HG03060 (cell line): ENCODE measurements around the gene ZNF526.

Source experiments
- ATAC-seq: cut with Tn5 transposase; IDR thresholded peaks from one replicate; pipeline ENCODE4 v1.9.1; 2021; ENCODE audit warnings: low read depth, moderate number of reproducible peaks; ENCODE audit not compliant: unreplicated experiment

The ZNF526 gene

DNA sequence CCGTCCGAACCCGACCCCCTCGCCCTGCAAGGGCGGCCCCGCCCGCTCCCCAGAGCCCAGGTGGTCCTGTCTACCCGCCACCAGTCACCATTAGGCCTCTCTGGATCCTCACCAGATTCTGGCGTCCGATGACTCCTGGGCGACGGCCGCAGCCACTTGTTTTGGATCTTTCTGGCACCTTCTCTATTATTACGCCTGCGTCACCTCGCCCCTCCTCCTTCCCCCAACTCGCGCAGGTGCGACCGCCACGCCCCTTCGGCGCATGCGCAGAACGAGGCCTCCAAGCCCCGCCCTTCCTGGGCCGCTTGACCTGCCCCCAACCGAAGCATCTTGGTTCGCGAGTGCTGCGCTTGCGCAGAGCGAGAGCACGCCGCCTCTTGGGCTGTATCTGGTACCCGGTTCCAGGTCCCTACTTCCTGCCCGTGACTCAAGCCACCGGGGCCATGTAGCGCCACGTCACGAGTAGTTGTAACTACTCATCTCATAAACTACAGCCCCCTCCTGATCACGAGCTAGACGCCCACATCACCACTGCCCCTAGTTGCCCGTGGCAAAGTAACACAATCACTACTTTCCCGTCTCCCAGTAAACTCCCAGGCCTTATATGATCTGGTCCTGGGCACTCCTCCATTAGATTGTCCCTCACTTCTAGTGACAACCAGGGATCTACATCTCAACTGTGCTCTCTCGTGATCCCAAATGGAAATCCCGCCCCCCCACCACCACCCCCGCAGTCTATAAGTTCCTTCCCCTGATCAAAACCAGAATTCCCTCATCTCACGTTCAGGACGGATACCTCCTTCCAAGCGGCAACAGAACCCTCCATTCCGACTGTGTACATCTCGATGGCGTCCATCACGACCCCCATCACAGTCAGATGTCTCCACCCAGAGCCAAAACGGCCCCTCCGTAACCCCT, 2.3 kb upstream of the ZNF526 start, which contains the start of gene DEDD2:
DEDD2 (minus strand) TSS at position 158 of the 918 bp plus-strand sequence. CDS start 670 bp downstream, outside the sequence.
- ATAC-seq = peak; percentile 54

GRCh38 chr19:42220751-42221097, 612 bp downstream of the ZNF526 start:
- ATAC-seq = no peak

GRCh38 chr19:42224940-42225717, 5.0 kb downstream of the ZNF526 start:
- ATAC-seq = no peak

DNA sequence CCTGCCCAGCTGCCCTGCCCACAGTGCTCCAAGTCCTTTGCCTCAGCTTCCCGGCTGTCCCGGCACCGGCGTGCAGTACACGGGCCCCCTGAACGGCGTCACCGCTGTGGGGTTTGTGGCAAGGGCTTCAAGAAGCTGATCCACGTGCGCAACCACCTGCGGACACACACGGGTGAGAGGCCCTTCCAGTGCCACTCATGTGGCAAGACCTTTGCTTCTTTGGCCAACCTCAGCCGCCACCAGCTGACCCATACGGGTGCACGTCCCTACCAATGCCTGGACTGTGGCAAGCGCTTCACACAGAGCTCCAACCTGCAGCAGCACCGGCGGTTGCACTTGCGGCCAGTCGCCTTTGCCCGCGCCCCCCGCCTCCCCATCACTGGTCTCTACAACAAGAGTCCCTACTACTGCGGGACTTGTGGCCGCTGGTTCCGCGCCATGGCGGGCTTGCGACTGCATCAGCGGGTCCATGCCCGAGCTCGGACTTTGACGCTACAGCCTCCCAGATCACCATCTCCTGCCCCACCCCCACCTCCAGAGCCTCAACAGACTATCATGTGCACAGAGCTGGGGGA, 5.7 kb downstream of the ZNF526 start:
- ATAC-seq = no peak

GRCh38 chr19:42226886-42227285, 6.8 kb downstream of the ZNF526 start:
- no peak for ATAC-seq

DNA sequence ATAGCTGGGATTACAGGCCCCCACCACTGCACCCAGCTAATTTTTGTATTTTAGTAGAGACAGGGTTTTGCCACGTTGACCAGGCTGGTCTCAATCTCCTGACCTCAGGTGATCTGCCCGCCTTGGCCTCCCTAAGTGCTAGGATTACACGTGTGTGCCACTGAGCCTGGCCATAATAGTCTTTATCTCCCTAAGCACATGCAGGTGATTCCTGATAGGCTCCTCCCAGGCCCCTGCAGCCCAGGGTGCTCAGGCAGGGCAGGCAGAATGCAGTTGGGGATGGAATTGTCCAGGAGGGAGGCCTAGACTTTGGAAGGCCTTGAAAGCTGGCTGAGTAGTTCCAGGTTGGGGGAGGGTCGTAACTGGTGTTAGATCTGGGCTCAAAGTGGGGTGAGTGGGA, 8.5 kb downstream of the ZNF526 start:
- ATAC-seq = no peak

DNA sequence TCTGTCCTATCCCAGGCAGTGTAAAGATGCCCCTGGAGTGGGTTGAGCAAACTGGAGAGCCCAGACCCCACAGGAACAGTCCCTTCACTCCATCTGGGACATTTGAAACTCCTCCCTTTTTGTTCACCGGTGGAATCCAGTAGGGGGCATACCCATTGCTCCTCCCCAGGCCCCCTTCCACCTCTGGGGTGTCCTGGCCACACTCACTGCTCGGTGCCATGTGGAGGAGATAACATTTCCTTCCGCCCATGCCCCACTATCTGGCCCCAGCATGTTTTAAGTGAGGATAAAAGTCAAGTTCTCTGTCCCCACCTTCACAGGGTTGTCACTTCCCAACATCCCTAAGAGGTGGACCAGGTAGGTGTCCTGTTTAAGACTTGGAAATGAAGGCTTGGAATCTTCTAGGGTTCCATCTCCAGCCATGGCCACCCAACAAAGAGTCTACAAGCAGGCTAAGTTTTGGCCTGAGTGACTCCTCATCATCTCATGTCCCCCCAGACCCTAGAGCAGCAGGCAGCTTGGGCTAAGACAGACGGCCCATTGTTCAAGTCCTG, 9.3 kb downstream of the ZNF526 start:
- no peak for ATAC-seq

DNA sequence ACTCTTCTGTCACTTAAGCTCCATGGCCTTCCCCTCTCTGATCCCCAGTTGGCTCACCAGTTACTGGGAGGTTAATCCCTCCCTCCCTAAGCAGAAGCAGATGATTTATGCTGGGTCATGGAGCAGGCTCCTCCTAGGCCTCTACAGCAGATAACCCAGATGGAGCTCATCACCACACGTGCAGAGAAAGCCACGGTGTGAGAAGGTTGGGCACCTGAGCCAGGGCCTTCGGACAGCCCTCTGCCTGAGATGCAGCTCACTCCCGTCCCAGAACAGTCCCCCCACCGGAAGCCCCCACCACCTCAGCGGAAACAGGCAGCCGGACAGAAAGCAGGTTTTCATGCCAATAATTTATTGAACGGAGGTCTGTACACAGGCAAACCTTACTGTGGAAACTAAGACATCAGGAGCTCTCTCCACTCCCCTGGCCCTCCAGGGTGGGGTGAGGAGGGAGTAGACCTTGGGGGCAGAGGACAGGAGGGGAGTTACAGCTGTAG, 9.8 kb downstream of the ZNF526 start:
- no peak for ATAC-seq

DNA sequence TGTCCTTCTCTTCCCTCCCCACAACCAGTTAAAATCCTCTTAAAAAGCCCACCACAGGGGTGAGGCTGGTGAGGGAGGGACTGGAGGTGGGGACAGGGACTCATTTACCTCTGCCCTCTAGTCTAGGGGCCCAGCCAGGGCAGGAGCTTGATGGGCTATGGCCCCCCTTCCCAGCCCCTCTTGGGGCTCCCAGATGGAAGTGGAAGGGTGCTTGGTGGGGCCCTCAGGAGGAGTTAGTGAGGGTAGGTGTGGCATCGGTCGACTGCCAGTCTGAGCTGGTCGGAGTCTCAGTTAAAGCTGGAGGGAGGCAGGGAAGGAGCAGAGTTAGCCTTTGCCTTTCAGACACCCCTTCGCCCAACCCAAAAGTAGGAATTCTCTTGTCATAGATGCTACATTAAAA, 10.5 kb downstream of the ZNF526 start:
- ATAC-seq = no peak

DNA sequence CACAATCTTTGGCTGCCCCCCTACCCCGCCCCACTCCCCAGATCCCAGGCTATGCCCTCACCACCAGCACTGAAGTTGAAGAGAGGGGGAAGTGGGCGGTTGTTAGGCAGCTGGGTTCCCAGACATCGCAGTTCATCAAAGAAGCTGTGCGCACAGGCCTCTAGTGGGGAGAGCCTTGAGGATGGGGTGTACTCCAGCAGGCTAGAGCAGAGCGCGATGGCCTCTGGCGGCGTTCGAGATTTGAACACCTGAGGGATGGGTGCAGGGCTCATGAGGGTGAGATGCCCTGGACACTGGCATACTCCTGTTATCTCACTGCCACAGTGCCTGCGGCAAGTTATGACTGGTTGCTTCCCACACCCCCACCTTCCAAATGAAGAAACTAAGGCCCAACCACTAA, 12.3 kb downstream of the ZNF526 start:
- no peak for ATAC-seq

GRCh38 chr19:42233106-42233505, 13.0 kb downstream of the ZNF526 start:
- ATAC-seq = no peak

DNA sequence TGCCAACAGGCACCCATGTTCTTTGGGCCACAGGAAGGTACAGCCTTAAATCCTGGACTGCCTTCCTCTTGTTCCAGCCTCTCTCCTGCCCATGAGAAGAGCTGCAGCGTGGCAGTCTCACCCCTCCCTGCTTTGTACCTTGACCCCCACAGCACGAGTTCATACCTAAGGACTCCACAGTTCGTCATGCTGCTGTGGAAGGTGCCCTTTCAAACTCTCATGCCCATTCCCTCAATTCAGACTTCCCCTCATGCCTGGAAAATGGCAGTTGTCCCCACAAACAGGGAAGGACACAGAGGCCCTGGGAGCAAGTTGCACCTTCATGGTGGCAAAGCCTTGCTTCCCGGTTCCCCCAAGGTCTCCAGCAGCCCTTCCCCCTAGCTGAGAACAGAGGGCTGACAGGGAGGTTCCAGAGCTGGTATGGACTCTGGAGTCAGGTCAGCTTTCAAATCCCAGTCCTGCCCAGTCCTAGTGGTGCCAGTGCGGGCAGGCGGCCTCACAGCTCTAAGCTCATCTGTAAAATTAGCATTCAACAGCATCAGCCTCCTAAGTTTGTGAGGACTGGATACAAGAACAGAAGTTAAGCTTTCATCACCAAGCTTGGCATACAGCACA, 13.7 kb downstream of the ZNF526 start:
- ATAC-seq = no peak

GRCh38 chr19:42234364-42234763, 14.3 kb downstream of the ZNF526 start:
- no peak for ATAC-seq

DNA sequence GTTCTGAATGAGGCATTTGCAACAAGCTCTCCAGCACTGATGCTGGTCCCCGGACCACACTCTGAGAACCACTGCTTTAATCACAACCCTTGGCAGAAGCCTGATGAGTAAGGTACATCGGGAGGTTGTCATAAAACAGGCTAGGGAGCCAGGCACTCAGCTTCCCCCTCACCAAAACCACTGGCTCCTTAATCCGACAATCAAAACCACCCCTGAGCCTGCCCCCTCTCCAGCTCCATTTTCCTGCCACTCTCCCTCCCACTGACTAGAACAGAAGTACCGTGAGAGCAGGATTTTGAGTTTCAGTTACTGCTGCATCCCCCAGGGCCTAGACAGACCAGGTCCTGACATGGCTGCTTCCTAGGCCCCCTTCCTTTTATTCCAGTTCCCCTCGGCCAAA, 15.1 kb downstream of the ZNF526 start:
- ATAC-seq = no peak

DNA sequence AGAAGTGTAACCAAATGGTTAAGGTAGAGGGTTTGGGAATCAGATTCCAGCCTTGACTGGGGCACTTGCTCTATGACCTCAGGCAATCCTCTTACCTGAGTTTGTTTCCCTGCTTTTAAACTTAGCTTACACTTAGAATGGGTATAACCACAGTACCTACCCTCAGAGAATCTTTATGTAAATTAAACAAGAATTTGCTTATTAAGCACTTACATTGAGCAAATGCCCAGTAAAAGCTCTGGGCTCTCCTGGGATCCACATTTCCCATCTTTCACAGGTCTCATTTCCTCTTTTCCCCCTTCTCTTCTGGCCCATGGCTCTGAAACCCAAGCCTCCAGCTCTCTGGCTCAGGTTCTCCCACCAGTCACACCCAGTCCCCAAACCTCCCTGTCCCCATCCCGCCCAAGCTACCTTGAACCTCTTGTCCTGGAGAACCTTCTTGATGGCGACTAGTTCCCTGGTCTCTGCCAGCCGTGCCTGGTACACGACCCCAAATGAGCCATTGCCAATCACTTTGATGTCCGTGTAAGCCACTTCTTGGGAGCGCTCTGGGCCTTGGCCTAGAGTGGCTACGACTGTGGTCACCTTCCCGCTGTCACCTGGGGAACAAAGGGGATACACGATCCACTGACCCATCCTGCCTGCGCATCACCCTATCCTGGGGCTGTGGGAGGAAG, 19.6 kb downstream of the ZNF526 start:
- no peak for ATAC-seq

GRCh38 chr19:42241279-42241678, 21.2 kb downstream of the ZNF526 start:
- ATAC-seq = no peak

GRCh38 chr19:42242069-42242511, 22.0 kb downstream of the ZNF526 start:
- ATAC-seq = no peak

DNA sequence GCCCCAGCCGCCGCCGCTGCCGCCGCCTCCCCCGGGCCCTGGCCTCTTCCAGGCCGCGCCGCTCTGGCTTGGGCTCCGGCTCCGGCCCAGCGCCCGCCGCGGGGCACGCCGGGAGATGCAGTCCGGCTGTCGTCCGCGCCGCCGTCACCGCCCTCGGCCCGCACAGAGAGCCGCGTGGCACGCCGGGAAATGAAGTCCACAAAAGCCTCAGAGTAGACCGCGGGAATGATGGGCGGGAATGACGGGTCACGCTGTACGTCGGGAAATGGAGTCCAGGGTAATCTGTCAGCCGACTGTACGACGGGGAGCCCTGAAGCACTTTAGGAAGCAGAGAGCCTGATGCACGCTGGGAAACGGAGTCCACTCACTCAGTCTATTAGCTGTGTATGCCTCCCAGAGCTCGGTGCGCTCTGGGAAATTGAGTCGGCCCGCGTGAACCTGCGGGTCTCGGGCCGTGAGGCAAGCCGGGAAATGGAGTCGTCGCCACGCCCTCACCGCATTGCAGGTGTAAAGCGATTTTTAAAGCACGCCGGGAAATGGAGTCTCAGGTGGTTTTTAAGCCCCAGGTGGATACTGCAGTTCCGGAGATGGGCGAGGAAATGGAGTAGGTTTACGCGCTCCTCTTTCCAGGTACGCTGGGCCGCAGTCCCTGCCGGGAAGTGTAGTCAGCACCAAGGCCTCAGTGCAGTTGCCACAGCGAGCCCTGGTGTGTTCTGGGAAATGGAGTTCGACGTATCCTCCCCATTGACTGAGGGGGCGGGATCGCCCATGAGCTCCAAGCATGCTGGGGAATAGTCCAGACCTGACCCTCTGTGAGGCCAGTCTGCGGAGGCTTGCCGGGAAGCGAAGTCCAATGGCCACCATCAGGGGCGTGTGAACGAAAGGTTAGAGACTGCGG, 22.6 kb downstream of the ZNF526 start, which contains the start of gene GSK3A:
GSK3A (minus strand) TSS at position 91 of the 898 bp plus-strand sequence. CDS start 137 bp downstream, outside the sequence.
- ATAC-seq = peak; percentile 58
